Activated CD4-positive, CD25-positive, alpha-beta regulatory T cell treated with anti-CD3 and anti-CD28 coated beads, Interleukin-2, amount 50 U/mL, for 72 hours (primary cell): ENCODE results near the gene ZNF750.

ENCODE experiments used
- DNase-seq: peaks from one replicate; pipeline ENCODE4 v3.0.0; 2021

Gene ZNF750

DNA sequence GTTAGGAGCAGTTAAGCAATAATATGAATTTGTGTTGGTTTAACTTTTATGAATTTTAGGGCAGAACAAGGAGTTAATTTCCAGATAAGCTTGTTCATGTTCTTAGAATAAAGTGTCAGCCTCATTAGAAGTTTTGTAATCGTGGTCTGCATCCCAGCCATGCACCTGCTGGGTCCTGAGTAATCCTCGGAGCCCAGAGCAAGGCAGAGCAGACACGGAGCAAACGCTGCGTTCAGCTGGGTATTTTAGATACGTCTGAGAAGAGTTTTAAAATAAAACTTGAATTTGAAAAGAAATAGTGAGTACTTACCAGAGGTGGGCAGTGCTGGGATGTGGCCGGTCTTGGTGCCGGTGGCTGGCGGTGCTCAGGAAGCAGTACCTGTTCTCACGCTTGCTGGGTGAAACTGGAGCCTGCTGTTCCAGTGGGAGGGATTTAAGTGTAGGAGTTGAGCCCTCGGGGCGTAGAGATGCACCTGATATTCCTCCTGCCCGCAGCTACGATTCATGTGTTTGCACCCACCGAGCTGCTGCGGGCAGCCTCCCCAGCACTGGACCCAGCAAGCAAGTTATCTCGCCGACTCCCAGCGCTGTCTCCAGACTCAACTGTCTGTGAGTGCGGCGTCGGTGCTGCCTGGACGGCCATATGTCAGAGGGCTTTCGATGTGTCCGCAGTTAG, at the start of gene ZNF750:
ZNF750 (minus strand) TSS at position 406 of the 676 bp plus-strand sequence. CDS start 7,568 bp downstream, outside the sequence.
- no peak for DNase-seq

DNA sequence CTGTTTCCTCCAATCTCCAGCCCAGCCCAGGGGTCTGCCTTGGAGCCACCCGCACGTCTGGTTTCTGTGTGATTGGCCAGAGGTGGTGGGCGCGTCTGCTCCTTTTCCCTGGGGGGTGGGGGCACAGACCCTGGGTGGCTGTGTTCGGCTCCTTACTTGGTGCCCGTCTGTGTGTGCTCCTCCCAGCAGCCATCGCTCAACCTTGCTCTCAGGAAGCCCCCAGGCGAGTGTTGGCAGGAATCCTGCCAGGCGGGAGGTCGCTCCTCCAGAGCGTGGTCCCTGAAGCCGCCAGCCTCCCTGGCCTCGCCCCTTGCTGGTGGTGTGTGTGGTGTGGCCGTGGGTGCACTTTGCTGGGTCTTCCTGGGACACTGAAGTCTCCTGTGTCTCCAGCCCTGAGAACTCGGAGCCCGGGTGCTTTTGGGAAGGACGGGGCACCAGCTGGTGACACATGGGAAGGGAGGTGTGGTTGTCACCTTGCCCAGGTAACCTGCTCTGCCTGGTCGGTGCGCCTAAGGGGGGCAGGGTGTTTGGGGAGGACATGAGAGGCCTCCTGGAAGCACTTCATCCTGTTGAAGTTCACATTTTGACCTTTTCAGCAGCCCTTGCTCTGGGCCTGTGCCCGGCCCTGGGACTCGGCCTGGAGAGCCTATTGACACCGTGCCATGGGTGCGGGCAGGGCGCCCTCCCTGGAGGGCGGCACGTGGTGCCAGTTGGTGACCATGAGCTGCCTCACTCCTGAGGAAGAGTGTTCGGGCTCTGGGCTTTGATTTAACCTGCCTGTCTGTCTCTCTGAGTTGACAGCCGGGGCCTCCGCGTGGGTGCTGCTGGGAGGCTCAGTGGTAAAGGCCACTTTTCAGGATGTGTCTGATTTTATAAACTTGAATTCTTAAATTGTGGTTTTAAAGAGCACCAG, 49.0 kb upstream of the ZNF750 start:
- no peak for DNase-seq

DNA sequence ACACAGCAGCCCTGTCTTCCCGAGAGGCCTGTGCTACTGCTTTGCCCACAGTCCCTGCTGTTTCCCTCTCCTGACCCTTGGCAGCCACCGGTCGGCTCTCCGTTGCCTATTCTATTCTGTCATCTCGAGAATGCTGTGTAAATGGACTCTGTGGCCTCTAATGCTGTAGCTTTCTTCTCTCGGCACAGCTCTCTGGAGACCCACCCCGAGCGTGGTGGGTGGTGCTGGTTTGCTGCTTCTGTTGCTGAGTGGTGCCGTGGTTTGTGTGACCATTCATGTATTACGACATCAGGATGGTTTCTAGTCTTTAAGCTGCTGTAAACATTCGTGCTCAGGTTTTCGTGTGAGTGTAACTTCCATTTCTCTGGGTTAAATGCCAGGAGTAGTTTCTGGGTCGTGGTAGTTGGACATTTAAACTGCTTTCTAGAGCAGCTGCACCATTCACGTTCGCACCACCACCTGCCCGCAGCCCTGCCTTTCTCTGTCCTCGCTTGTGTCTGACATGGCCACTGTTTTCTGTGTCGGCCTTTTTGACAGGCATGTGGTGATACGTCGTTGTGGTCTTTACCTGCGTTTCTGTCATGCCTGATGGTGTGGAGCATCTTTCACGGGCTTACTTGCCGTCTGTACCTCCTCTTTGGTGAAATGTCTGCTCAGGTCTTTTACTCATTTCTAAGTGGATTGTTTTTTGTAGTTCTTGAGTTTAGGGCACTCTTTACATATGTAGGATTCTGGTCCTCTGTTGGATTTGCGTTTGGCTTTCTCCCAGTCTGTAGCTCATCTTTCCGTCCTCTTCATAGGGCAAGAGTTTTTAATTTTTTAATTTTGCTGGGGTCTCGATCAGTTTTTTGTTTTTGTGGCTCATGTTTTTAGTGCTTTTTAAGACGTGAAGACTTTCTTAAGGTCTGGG, 47.7 kb upstream of the ZNF750 start:
- DNase-seq = no peak

DNA sequence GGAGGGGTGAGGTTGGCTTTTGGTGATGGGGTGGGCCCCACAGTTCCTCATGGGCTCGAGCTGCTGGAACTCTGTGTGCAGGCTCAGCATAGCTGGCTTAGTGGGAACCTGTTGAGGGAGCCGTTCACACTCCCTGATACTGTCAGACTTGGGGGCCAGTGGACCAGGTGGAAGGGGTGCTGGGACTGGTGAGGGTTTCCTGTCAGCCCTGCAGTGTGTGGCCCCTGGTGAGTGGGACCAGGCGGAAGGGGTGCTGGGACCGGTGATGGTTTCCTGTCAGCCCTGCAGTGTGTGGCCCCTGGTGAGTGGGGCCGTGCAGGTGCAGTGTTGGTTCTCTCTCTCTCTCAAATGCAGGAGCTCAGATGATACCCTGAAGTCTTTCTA, 45.1 kb upstream of the ZNF750 start:
- no peak for DNase-seq

DNA sequence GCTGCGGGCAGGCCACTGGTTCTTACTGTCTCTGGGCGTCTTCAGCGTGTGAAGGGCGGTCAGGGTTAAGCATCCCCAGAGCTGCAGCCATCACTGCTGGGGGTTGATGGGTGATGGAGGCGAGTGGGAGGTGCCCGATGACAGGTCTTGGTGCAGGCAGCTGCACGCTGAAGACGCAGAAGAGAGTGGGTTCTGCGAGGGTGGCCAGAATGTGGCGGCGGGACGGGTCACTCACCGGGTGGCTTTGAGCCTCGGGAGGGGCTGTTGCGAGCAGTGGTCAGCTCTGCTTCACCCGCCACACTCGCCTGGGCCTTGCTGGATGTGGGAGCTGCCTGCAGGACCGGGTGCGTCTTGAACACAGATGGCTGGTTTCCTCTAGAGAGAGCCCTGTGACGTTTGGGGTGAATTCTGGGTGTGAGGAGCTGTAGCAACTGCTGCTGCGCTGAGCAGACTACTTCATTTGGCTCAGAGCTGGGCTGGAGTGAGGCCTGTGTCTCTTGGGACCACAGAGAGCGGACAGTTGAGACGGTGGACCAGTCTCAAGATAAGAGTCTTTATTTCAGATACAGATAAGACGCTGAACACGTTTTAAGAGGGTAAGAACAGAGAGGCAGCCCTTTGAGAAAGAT, 44.6 kb upstream of the ZNF750 start:
- DNase-seq = no peak

DNA sequence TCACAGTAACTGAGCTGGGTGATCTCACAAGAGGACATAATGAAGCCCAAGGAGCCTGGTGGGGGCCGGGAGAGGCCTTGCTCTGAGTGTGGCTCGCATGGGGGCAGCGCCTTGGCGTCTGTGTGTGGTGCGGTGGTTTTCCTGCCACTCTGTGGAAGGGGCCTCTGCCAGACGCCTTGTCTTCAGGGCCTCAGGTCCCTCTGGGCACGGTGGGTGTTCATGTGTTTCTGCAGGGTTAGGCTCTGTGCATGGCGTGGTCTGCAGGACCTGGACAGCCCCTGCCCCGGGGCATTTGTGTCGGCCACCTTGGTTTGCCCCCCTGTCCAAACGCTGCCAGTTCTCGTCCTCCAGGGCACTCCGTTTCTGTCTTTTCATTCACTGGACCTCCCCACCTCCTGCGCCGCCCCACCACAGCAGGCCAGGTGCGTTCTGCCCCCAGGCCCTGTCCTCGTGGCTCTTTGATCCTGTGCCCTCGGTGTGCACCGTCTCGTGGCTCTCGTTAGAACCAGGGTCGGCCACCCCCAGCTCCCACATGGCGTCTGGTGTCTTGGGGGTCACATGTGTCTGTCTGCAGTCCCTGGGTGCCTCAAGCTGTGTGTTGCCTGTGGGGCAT, 43.7 kb upstream of the ZNF750 start:
- DNase-seq = no peak

DNA sequence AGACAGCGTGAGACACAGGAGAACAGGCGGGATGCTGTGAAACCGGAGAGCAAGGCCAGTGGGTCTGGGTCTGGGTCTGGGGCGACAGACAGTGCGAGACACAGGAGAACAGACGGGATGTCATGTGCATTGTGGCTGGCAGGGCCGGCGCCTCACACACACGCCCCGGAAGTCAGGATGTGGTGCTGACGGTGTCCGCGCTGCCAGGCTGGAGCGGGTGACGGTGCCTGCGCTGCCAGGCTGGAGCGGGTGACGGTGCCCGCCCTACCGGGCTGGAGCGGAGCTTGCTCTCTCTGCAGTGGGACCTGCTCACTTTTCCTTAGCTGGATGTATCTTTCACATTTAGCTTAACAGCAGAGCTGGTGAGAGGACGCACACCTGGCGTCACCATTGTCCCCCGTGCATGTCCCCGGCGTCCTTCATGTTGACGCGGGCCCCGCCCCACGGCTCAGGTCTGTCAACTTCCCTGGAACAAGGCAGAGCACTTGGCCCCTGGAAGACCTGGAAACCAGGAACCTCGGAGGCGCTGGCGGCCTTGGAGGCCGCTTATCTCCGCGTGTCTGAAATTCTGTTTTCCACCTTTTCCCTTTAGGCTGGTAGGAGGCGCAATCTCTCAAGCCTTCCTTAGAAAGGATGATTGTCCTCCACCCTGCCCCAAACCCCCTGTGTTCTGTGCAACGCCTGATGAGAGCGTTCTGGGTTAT, 43.0 kb upstream of the ZNF750 start:
- peak; percentile 69 for DNase-seq

DNA sequence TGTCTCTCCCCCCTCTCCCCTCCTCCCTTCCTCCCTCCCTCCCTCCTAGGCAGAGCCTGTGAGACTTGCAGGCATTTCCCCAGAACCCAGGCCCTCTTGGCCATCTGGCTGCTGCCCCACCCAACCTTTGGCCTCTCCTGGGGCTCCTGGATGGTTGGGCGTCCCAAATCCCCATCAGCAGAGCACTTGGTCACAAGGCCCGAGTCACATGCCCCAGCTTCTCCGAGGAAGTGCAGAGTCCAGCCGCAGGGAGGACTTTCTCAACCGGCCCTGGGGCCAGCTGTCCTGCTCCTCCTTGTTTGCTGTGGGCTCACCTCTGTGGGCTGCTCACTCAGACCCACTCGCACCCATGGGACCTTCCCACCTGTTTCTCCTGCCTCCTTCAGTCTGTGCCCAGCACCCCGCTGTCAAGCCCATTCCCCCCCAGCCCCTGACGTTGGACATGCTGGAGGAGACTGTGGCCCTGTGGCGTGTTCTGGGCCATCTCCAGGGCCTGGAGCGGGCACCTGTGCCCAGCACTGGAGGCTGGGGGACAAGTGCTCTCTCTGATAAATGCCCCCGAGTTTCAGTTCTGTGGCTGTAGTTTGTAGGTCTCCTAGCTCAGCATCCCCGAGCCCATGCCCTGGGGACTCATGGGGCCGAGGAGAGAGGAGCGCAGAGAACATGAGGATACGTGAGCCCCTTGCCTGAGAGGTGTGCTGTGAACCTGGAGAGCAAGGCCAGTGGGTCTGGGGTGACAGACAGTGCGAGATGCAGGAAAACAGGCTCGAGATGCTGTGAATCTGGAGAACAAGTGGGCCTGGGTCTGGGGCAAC, 42.3 kb upstream of the ZNF750 start:
- DNase-seq = no peak

DNA sequence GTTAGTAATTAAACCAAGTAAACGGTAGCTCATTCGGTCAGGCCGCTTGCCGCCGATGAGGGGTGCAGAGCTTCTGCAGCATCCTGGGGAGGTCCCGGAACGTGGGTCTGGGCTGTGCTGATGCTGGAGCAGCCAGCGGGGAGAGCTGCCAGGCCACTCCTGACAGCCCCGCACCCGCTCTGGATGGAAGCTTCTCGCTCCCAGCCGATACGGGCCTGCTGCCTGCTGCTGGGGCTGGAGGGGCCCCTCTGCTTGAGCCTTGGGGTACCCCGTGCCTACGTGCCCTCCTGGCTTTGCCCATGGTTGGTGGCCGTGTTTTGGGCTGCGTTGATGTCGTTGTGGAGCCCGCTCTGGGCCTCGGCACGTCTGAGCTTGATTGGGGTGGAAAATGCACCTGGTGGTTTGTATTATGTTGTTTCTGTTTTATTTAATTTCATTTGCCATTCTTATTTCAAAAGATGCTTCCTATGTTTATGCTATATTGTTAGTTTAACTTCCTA, 41.6 kb upstream of the ZNF750 start:
- no peak for DNase-seq

DNA sequence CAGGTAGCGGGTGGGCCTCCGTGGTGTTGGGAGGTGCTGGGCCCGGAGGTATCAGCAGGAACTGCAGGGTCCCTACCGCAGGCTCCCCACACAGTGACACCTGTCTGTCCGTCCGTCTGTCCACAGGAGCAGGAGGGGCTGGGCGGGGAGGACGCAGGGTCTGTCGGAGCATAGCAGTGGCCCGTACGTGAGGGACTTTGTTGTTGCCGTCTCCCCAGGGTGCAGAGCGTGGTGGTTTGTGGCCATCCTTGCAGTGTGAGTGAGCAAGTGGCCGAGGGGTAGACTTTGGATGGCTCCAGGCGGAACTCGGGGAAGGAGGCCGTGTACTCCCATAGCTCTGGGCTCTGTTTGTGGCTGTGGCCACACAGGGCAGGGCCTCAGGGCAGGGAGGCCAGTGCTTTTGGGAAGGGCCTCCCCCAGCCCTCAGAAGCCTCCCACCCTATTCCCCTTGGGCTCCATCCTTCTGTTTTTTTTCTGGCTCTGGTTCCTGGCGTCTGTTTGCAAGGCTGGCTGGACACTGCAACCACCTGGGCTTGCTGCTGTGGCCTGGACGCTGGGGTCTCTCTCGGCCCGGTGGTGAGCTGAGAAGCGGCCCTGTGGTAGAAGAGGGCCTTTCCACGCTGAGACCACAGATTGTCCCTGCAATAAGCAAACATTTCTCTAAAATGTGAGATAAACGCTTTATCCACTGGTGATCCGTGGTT, 41.0 kb upstream of the ZNF750 start:
- no peak for DNase-seq

DNA sequence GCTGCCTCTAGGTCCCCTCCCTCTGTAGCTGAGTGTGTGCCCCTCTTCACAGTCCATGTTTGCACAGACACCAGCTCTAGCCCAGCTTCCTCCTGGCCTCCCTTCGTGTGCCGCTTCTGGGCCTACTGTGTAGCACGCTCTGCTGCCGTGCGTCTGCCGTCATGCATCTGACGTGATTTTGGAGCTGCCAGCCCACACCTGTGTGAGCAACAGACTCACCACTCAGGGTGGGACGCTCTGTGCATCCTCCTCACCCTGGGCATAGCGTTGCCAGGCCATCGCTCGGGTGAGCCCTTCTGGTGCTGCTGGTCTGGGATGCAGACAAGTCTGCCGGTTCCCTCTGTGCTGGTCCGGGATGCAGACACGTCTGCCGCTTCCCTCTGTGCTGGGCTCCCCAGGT, 39.4 kb upstream of the ZNF750 start:
- no peak for DNase-seq

DNA sequence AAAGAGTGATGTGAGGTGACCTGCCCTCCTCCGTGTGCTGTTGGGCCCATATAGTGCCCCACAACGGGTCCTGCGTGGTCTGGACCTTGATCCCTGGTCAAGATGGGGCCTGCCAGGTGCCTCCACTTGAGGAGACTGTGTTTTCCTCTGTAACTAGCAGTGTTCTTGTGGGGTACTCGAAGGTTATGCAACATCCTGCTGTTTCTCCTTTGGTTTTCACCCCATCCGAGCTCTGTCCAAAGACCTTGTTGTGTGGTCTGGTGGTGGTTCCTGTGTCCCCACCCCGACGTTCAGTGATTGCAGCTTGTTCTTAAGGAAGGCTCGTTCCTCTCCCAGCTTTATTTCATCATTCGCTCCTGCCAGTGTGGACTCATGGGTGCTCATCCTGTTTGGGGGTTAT, 38.7 kb upstream of the ZNF750 start:
- DNase-seq = no peak

DNA sequence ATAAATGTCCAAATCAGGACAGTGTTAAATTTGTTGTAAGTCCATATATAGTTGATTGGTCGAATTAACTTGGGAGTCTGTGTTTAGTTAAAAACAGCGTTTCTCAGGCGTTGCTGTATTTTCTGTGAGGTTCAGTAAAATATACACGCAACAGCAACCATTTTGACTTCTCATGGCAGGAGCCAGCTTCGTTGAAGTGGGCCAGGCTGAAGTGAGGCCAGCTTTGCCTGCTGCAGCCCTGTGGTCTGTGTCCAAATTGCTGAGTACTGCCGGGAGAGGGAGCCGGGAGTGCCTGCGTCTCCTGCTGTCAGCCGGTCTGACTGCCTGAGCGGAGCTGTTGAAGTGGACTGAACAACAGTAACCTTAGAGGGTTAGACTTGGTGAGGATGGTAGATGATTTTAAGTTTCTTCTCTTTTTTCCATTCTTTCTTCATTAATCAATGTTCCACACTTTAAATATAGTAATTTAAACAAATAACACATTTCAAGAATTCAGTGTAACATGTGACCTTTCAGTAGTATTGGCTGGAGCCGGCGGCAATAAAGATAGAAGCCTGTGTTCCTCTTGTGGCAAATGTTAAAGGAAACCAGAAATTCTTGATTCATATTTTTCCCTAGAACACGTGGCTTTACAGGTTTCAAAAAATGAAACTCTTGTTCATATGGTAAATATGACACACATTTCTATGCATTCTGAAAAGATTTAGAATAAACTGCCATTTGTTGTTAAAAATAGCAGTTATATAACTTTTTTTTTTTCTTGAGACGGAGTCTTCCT, 37.0 kb upstream of the ZNF750 start:
- no peak for DNase-seq

DNA sequence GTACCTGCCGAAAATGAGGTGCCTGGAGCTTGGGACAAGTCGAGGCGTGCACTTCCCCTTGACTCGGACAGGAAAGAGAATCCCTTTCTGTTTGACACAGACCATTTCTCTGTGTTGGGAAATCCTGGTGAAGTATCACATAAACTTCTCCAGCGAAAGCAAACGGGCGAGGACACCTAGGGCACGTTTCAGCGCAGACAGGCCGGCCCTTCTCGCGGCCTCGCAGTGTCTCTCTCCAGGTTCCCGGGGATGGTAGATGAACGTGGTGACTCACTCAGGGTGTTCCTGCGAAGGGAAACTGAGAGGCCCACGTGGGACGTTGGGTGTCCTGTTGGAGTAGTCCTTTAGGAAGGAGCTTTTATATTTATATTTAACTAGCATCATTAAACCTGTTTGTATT, 36.3 kb upstream of the ZNF750 start:
- no peak for DNase-seq

DNA sequence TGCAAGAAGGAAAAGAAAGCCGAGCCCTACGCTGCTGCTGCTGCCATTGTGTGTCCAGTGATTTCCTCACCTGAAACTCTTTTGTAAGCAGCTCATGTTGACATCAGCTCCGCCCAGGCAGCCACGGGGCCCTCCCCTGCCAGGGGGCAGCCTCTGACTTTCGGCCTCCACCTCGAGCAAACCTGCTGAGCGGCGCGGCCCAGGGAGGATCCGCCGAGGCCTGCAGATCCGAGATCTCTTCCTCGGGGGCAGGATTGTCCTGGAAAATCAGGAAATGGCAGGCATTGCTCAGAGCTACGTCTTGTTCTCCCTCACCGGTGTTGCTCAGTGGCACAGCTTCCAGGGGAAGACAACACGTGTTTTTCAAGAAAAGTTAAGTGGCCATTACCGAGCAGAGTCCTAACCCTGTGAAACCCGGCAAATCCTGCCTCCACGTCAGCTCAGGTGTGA, 35.6 kb upstream of the ZNF750 start:
- no peak for DNase-seq

DNA sequence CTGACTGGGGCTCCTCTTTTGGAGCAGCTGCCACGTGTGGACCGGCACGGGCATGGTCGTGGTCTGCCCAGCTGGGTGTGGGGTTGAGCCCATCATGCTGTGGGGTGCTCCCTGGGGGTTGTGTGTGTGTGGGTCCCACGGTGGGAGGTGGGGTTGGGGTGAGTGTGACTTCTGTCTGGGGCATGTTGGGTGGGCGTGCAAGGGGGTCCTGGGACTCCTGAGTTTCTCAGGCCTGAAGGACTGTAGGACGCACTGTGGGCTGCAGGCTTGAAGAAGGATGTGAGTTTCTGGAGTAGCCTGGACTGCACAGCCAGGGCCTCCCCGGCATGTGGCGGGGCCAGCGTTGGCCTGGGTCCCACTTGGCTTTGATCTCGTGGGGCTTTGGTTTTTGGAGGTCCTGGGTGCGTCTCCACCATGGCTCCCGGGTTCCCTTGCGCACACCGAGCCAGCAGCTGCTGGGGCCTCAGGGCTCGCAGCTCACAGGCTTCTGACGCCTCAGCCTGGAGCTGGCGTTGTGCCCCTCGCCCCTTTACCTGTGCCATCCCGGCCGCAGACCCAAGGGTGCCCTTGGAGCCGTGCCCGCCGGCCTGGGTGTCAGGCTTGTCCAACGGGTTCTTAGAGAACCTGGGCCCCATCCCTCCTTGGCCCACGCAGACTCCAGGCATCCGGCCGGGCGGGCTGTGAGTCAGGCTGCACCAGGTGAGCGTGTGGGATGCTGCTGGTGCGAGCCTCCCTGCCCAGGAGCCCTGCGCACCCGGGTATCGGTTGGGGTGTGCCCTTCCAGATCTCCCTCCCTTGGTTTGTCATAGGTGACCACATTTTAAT, 34.4 kb upstream of the ZNF750 start:
- no peak for DNase-seq

DNA sequence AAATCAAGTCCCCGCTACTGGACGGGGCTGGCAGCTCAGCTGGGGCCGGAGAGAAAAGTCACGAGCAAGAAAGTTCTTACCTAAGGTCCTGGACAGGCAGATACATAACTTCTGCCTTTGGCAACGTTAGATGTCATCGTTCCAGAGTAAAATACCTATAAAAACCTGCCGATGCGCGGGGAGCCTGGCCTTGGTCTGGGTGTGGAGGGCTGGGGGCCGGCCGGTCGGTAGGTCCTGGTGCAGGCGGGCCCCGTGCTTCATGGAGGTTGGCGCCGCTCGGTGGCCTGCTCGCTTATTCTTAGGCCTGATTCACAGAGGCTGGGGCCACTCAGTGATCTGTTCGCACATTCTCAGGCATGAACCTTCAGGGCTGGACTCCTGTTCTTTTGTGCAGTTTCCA, 33.7 kb upstream of the ZNF750 start:
- DNase-seq = no peak
